ENCODE data around the gene COL27A1.

Gene COL27A1

GRCh38 chr9:114155263-114155994, at the start of gene COL27A1:
Gene COL27A1 (plus strand): TSS chr9:114155537. CDS start chr9:114155951, 414 bp downstream.
- DNase-seq: peak; percentile 88
- in situ Hi-C loops (cut with MboI; ENCODE audit: low pct_unique_long_range_greater_than_20kb, low sequenced_read_pairs): no loop called here

GRCh38 chr9:114107286-114108001, 47.9 kb upstream of the COL27A1 start:
- DNase-seq: no peak
- in situ Hi-C loops (cut with MboI; ENCODE audit: low pct_unique_long_range_greater_than_20kb, low sequenced_read_pairs): no loop called here

GRCh38 chr9:114108016-114108833, 47.1 kb upstream of the COL27A1 start:
- DNase-seq: peak; percentile 72
- in situ Hi-C loops (cut with MboI; ENCODE audit: low pct_unique_long_range_greater_than_20kb, low sequenced_read_pairs): no loop called here

- in situ Hi-C loops (cut with MboI; ENCODE audit: low pct_unique_long_range_greater_than_20kb, low sequenced_read_pairs): no loop called here
- no peak for DNase-seq
Measured at GRCh38 chr9:114109124-114109523, 46.2 kb upstream of the COL27A1 start.

GRCh38 chr9:114110180-114110579, 45.2 kb upstream of the COL27A1 start:
- DNase-seq: no peak
- in situ Hi-C loops (cut with MboI; ENCODE audit: low pct_unique_long_range_greater_than_20kb, low sequenced_read_pairs): no loop called here

GRCh38 chr9:114112325-114112724, 43.0 kb upstream of the COL27A1 start:
- in situ Hi-C loops (cut with MboI; ENCODE audit: low pct_unique_long_range_greater_than_20kb, low sequenced_read_pairs): no loop called here
- no peak for DNase-seq

GRCh38 chr9:114112778-114113584, 42.4 kb upstream of the COL27A1 start:
- DNase-seq: no peak
- in situ Hi-C loops (cut with MboI; ENCODE audit: low pct_unique_long_range_greater_than_20kb, low sequenced_read_pairs): no loop called here

- no peak for DNase-seq
- in situ Hi-C loops (cut with MboI; ENCODE audit: low pct_unique_long_range_greater_than_20kb, low sequenced_read_pairs): no loop called here
Measured at GRCh38 chr9:114114364-114114763, 41.0 kb upstream of the COL27A1 start.

- in situ Hi-C loops (cut with MboI; ENCODE audit: low pct_unique_long_range_greater_than_20kb, low sequenced_read_pairs): no loop called here
- DNase-seq: no peak
Measured at GRCh38 chr9:114115654-114116125, 39.6 kb upstream of the COL27A1 start.

GRCh38 chr9:114116126-114116747, 39.1 kb upstream of the COL27A1 start:
- in situ Hi-C loops (cut with MboI; ENCODE audit: low pct_unique_long_range_greater_than_20kb, low sequenced_read_pairs): no loop called here
- DNase-seq: no peak

- DNase-seq: no peak
- in situ Hi-C loops (cut with MboI; ENCODE audit: low pct_unique_long_range_greater_than_20kb, low sequenced_read_pairs): no loop called here
Measured at GRCh38 chr9:114117614-114117995, 37.7 kb upstream of the COL27A1 start.

GRCh38 chr9:114117996-114118830, 37.1 kb upstream of the COL27A1 start:
- in situ Hi-C loops (cut with MboI; ENCODE audit: low pct_unique_long_range_greater_than_20kb, low sequenced_read_pairs): no loop called here
- DNase-seq: no peak

- in situ Hi-C loops (cut with MboI; ENCODE audit: low pct_unique_long_range_greater_than_20kb, low sequenced_read_pairs): no loop called here
Measured at GRCh38 chr9:114119242-114120191, 35.8 kb upstream of the COL27A1 start.

GRCh38 chr9:114120192-114121014, 34.9 kb upstream of the COL27A1 start:
- DNase-seq: no peak
- in situ Hi-C loops (cut with MboI; ENCODE audit: low pct_unique_long_range_greater_than_20kb, low sequenced_read_pairs): no loop called here

More at GRCh38 chr9:114119242-114120191, 35.8 kb upstream of the COL27A1 start:
- DNase-seq: no peak

GRCh38 chr9:114121227-114122135, 33.9 kb upstream of the COL27A1 start:
- in situ Hi-C loops (cut with MboI; ENCODE audit: low pct_unique_long_range_greater_than_20kb, low sequenced_read_pairs): no loop called here
- no peak for DNase-seq
